HG03108 (cell line): ENCODE data around the gene ABCG2.

ENCODE experiments used
- ATAC-seq: cut with Tn5 transposase; IDR thresholded peaks from one replicate; pipeline ENCODE4 v1.9.1; 2021; ENCODE audit warnings: moderate library complexity; ENCODE audit not compliant: unreplicated experiment

The ABCG2 gene

GRCh38 chr4:88077911-88078524 is 80.4 kb downstream of the ABCG2 start:
- no peak for ATAC-seq

- no peak for ATAC-seq
These were observed 83.1 kb downstream of the ABCG2 start for GRCh38 chr4:88075336-88075735.

DNA sequence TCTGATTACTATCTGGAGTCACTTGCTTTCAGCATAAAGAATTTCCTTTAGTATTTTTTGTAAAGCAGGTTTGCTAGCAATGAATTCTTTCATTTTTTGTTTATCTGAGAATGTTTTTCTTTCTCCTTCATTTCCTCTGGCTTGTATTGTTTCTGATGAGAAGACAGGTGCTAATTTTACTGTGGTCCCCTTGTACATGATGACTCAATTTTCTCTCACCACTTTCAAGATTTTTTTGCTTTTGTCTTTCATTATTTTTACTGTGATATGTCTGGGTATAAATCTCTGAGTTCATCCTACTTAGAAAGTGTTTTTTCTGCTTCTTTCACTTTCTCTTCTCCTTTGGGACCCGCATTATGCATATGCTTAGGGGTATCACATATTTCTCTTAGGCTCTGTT is 88.4 kb downstream of the ABCG2 start:
- no peak for ATAC-seq

GRCh38 chr4:88064410-88064809 is 94.0 kb downstream of the ABCG2 start:
- ATAC-seq, result no peak

DNA sequence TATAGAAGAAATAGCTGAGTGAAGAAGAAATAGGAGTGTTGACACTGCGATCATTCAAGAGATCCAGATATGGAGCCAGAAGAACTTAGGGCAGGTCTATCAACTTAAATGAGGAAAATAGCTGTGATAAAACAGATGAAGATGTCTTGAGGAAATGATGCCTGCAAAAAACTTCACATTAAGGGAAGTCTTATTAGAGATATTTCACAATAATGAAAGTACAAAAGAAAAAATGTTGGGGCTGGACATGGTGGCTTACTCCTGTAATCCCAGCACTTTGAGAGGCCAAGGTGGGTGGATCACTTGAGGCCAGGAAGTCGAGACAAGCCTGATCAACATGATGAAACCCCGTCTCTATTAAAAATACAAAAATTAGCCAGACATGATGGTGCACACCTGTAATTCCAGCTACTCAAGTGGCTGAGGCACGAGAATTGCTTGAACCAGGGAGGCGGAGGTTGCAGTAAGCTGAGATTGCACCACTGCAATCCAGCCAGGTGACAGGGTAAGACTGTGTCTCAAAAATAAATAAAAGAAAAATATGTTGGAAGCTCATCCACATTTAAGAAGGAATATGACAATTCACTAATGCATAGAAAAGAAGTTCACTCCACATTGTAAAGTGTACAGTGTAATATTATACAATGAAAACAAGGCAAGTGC is 94.7 kb downstream of the ABCG2 start:
- ATAC-seq, result no peak

DNA sequence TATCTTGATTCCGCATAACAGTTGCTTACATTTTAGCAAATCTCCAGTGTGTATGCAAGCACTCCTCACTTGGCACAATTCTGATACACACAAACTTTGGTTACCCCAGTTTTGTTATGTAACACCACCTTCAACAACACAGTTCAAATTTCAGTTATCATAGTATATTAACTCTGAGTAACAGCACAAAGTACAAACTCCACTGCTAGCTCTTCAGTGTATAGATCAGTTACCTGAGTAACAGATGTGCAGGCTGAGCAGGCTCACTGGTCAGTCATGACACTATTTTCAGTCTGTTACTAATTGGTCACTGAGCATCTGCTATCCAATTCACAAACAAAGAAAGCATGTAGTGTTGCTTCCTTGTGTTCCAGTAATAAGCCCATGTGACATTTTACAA is 95.6 kb downstream of the ABCG2 start:
- ATAC-seq, result no peak

DNA sequence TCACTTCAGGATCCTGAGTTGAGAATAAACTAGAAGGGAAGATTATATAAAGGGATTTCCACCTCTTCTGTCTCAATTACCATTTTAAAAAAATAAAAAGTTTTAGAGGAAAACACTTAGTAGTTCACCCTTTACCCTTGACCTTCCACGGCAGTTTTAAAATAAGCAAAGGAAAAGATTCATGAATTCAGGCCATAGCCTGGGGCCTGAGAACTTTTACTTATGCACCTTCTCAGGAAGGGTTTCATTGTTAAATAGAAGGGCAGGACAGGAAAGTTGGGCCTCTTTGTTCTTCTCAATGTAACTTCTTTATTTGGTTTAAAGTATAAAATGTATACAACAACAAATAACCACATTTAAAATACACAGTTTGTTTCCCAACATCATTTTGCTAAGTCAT is 96.1 kb downstream of the ABCG2 start:
- ATAC-seq, result no peak

GRCh38 chr4:88060431-88060830 is 98.0 kb downstream of the ABCG2 start:
- ATAC-seq, result no peak

DNA sequence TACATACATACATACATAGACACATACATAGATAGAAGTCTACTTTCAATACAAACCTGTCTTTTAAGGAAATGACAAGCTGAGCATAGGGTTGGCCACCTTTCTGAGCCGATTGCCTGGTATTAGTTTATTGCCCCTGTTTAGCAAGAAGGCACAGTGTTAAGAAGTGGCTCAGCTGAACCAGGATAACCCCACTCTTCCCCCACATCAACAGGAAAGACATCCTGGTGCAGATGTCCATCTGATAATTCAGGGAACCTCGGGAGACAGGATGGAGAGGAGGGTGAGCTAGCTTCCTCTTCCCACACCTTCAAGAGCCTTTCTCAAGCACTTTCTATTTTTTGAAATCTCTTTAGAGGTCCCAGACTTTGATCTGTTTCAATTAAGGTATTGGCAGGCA is 98.7 kb downstream of the ABCG2 start:
- no peak for ATAC-seq

DNA sequence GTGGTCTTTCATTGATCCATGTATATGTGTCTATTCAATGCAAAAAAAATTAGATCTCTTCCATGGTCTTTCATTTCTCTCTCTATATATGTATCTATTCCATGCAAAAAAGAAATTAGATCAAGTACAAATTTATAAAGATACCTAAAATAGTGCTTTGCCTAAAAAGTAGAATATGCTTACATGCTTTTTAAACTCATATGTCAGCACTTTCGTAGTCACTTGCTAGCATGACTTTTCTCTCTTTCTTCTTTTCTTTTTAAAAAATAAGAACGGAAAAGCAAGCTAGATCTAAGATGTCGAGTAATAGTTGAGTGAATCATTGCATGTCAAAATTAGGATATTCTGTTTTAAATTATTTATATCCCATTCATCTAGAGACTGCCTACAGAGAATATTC is 100.1 kb downstream of the ABCG2 start:
- ATAC-seq, result no peak

- ATAC-seq, result peak; percentile 61
These were observed 103.5 kb downstream of the ABCG2 start for GRCh38 chr4:88054901-88055300.

DNA sequence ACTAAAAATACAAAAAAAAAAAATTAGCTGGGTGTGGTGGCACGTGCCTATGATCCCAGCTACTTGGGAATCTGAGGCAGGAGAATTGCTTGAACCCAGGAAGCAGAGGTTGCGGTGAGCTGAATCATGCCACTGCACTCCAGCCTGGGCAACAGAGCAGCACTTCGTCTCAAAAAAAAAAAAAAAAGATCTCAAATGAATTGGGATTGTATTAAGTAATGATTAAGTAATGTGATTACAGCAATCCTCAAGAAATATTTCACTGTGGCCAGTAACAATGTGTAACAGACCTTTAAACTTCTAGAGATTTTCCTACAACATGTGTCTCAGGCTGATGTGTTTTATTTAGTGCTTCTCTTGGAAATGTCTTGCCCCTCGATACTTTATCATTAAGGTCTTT is 104.2 kb downstream of the ABCG2 start:
- no peak for ATAC-seq

DNA sequence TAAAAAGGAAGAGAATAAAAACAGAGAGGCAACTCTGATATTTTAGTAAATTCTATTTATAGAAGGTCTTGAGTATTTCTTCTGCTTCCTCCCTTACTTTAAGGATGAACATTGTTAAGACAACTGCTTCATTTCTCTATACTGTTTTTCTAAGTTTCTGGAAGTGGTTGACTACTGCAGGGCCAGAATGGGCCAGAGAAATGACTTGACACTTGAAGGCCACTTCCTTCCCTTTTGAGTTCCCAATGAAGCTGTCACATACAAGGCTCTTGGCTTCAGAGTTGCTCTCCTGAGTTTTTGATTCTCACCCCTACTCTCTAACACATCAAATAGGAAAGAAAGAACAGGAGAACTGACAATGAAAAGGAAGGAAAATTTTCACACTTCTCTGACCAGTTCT is 113.4 kb downstream of the ABCG2 start:
- ATAC-seq, result no peak

DNA sequence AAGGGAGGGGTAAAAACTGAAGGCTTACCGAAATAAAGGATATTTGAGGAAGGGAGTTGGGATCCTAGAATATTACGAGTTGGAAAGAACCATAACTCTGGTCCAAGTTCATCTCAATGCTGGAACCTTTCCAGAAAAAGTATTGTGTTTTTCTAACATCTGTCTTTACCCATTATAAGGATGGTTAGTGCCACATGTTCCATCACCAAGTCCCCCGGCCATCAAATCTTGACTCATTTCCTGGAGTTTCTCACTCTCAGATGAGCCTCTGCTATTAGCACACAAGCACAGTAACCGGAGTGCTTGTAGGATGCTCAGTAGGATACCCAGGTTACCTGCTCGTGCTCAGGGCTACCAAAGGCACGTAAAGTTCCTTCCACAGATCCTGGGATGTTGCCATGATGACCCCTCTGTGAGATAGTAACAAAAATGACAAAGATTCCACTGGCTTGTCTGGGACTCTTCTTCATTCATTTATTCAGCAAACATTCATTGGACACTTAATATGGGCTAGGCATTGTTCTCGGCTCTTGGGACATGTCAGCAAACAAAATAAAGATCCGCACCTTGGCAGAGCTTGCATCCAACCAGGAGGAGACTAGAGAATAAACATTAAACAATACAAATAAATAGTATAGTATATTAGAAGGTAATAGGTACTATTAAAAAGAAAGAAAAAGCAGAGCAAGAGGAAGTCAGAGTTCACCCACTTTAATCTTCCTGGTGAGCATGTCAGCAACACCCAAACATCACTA is 114.7 kb downstream of the ABCG2 start:
- no peak for ATAC-seq

DNA sequence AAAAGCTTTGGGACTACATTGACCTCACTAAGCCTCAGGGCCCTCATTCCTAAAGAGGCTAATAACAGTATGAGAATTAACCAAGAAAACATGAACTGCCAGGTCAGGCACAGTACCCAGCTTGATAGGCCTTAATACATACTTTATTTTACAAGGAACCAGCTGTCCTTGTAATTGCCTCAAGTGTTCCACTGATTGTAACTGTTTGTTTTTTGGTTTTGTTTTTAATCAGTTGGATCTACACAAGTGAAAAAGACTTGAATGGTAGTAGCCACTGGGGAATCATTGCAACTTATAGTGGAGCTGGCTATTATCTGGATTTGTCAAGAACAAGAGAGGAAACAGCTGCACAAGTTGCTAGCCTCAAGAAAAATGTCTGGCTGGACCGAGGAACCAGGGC is 115.4 kb downstream of the ABCG2 start:
- ATAC-seq, result no peak

- no peak for ATAC-seq
These were observed 116.8 kb downstream of the ABCG2 start for GRCh38 chr4:88041626-88042025.

DNA sequence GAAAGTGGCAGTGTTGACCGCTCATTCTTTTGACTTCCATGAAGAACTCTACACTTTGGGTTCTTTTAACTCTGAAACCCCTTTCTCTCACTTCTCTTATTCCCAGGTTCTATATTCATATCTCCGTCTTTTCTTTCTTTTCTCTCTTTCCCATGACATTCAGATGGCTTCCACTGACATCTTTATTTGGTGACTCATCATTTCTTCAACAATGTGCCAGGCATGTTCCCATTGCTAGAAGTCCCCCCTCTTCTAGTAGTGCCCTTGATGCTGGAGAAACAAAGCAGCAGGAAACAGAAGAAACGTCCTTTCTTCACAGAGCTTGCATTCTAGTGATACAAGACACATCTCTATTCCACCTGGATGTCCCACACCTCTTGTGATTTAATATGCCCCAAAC is 117.7 kb downstream of the ABCG2 start:
- ATAC-seq, result no peak
